NCI-H146 (cell line): ENCODE data around the gene TOM1L1.

Experiments used
- DNase-seq: peaks from one replicate; lab custom pipeline; 2025; lab: John Stamatoyannopoulos, UW

Gene TOM1L1

GRCh38 chr17:54899201-54899600 is 1.5 kb upstream of the TOM1L1 start:
- no peak for DNase-seq

- DNase-seq = peak; percentile 76
These were observed 763 bp upstream of the TOM1L1 start for GRCh38 chr17:54899721-54900456.

GRCh38 chr17:54901230-54901822 is 674 bp downstream of the TOM1L1 start:
- peak; percentile 11 for DNase-seq

- no peak for DNase-seq
These were observed 1.4 kb downstream of the TOM1L1 start for GRCh38 chr17:54902017-54902416.

DNA sequence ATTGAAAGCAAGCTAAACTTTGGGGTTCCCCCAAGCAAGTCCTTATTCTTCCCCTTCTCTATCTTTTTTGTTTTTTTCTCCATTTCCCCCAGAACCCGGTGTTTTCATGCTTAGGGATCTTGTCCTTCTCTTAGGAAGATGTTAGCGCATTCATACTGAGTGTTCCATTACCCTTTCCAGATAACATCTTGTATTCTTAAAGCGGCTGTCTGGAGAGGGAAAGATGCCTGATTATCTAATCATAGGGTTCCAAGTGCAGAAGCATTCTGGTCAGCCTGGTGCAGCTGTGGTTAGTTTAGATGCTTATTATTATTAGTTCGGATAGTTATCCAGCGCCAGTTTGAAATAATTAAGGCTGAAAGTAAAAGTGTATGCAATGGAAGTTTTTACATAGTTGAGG is 2.0 kb downstream of the TOM1L1 start:
- no peak for DNase-seq

DNA sequence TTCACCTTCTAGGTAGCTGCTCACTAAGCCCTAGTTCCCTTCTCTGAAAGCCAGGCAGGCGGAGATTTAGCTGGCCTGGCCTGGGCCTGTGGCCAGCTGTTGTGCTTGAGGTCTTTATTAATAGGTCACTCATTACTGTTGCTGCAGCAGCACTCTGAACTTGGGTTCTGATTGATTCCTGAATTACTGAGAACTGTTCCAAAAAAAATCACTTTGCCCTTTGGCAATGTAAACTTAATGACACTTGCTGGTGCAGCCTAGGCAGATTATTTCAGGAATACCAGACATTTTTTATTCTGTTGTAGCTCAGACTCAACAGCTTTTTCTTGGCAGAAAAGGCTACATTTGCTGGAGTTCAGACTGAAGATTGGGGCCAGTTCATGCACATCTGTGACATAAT is 2.7 kb downstream of the TOM1L1 start:
- no peak for DNase-seq

- no peak for DNase-seq
These were observed 6.0 kb downstream of the TOM1L1 start for GRCh38 chr17:54906683-54907082.

DNA sequence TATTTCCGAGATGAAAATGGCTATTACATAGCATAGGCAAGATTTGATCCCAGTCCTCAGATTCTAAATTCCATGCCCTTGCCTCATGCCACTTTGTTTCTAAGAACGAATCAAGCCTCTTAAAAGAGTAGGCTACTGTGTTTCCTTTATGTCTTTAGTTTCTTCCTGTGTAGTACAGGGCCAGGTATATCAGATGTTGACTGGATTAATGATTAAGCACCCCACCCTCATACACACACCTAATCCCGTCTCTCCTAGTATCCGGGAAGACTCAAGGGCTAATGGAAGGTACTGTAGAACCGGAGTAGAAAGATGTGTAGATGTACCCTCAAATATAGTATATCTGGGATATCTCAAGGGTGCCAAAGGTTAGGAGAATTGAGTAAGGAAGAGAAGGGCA is 6.7 kb downstream of the TOM1L1 start:
- DNase-seq = no peak

DNA sequence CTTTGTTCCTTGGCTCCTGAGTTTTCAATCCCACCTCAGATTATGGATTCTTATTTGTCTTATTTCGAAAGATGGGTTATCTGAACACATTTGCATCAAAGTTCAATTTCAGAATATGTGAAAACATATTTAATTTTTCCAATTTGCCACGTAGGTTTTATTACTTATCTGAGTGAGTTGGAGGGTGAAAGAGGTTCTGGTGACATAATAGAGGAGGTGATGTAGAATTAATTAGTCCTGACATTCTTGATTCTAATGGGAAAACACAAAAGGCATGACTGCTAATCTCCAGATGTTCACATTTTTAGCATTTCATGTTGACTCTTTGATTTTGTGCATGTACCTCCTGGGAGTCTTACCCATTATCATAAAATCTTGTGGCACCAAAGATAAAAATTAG is 9.1 kb downstream of the TOM1L1 start:
- DNase-seq = no peak

GRCh38 chr17:54916721-54917120 is 16.1 kb downstream of the TOM1L1 start:
- no peak for DNase-seq

DNA sequence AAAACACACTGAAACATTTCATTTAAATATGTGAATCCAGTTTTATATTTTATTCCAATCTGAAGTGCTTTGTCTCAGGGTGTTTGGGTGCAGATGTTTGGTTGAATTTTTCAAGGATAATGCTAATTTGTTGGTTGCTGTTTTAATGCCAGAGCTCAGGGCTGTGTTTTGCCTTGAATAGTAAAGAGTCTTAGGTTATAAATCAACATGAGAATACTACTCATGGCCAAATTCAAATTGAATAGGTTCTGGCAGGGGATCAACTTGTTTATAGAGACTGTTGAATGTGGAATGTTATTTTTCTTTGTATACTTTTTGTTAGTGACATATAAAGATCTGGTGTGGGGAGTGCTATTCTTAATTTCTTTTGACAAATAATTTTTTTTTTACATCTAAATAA is 18.8 kb downstream of the TOM1L1 start:
- no peak for DNase-seq

- DNase-seq = no peak
These were observed 20.2 kb downstream of the TOM1L1 start for GRCh38 chr17:54920819-54921218.

DNA sequence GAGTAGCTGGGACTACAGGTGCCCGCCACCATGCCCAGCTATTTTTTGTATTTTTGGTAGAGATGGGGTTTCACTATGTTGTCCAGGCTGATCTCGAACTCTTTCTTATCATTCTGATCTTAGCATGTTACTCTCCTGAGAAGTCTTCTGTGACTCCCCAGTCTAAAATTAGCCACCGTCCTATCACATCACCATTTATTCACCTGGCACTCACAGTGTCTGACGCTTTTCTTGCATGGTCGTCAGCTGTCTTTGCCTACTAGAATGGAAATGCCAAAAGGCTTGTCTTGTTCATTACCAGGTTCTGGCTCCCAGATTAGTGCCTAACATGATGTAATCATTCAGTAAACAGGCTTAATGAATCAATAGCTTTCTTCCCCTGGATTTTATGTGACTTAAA is 23.8 kb downstream of the TOM1L1 start:
- no peak for DNase-seq

- DNase-seq = no peak
These were observed 26.9 kb downstream of the TOM1L1 start for GRCh38 chr17:54927525-54927924.

GRCh38 chr17:54932711-54933110 is 32.1 kb downstream of the TOM1L1 start:
- DNase-seq = no peak

DNA sequence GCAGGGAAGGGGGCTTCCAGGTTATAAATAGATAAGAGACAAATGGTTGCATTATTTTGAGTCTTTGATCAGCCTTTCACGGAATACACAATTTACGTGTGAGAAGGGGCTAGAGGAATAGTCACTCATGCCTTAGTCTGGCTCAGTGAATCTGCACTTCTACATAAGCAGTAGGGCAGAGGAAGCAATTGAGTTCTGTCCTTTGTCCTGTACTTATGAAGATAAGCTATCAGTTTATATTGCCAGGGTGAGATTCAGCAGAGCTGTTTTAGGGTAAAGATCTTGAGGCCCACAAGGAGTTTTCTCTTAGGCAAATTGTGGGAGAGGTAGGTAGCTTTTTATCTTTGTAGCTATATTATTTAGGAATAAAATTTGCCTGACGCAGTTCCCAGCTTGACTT is 33.3 kb downstream of the TOM1L1 start:
- no peak for DNase-seq

GRCh38 chr17:54935471-54935870 is 34.8 kb downstream of the TOM1L1 start:
- no peak for DNase-seq

DNA sequence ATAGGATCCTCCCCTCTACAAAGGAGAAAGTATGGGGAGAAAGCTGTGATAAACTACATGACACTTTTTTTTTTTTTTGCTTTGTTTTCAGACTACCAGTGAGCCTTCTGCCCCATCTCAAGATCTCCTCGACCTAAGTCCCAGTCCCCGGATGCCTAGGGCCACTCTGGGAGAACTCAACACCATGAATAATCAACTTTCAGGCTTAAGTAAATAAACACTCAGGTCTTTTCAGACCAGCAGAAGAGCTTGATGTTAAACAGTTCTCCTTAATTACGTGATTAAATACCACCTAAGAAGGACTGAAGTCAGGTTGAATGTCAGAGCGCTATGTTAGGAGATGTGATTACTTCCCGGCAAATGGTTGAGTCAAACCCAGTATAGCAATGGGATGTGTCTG is 36.4 kb downstream of the TOM1L1 start:
- no peak for DNase-seq

DNA sequence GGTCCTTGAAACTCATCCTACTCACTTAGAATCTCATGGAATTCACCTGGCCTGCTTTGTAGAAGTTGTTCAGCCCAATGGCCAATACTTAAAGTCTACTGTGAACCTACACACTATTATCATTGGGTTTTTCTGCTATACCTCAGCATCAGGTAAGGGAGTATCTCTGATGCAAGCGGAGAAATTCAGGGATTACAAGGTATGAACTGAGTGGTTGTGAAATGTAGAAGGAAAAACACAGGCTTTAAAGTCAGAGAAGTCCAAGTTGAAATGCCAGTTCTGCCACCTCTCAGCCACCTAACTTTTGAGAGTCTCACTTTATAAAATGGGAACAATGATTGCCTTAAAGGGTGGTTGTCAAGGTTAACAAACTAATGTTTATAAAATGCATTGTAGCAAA is 36.8 kb downstream of the TOM1L1 start:
- no peak for DNase-seq

DNA sequence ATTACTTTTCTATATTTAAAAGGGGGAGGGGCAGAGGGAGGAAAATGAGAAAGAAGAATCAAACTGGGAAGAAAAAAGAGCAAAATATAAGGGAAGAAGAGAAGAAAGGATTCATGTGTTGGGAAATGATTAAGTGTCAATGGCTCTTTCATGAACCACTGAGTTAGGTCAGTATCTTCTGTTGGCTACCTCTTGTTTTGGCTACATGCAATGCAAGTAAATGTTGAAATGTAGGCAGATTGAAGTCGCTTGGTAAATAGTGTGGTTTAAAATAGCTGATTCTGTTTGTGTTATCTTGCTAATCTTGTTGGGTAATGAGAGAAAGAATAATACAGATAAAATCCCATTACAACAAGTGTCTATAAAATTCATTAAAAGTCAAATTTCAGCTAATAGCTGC is 40.6 kb downstream of the TOM1L1 start:
- DNase-seq = no peak

GRCh38 chr17:54944796-54945195 is 44.1 kb downstream of the TOM1L1 start:
- no peak for DNase-seq

- DNase-seq = no peak
These were observed 44.6 kb downstream of the TOM1L1 start for GRCh38 chr17:54945231-54945630.

DNA sequence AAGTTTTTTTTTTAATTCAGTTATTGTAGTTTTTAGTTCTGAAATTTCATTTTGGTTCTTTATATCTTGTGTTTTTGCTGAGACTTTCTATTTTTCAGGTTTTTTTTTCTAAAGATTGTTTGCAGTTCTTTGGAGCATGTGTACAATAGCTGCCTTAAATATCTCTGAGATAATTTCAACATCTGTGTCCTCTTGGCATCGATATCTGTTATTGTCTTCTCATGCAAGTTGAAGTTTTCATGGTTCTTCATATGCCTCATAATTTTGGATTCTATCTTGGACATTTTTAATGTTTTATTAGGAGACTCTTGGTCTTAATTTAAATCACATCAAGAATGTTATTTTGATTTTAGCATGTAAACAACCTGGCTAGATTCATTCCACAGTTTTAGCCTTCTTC is 45.0 kb downstream of the TOM1L1 start:
- no peak for DNase-seq

DNA sequence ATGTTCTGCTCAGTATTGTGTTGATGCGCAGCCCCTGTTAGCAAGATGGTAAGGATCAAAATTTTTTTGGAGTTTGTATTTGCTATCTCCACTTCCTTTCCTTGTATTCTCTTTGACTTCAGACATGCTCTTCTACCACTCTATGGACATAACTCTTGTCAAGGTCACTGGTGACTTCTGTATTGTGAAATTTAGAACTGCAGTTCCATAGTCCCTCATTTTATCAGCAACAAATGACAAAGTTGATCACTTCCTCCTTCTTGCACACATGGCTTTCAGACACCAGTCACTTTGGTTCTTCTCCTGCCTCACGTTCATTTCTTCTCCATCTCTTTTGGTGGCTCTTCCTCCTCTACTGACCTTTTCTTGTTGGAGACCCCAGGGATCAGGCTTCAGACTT is 46.7 kb downstream of the TOM1L1 start:
- no peak for DNase-seq
